WTC11 (cell line): ENCODE data around the gene NBPF1.
"Not testable (repeated sequence)": the region's sequence is repeated elsewhere in the genome, so short reads cannot be mapped to it uniquely, and the experiment has no call there.

ENCODE experiments used
- ZBTB21 ChIP-seq: sonication (generic); formaldehyde crosslinking; IDR thresholded peaks from 2 replicates; pipeline ENCODE4 v1.8.1; 2023; ENCODE audit warnings: mild to moderate bottlenecking, missing genetic modification reagents, borderline replicate concordance
- TF ChIP-seq, protein P1 (sequence below): sonication (generic); formaldehyde crosslinking; IDR thresholded peaks from 2 replicates; pipeline ENCODE4 v1.8.0; 2022; ENCODE audit warnings: mild to moderate bottlenecking, missing genetic modification reagents
- TF ChIP-seq, protein P2 (sequence below): fragments of 200-600 bp; IDR thresholded peaks from 2 replicates; pipeline ENCODE4 v1.8.0; 2022; ENCODE audit warnings: antibody characterized with exemption
- TF ChIP-seq, protein P3 (sequence below): sonication (generic); formaldehyde crosslinking; IDR thresholded peaks from 2 replicates; pipeline ENCODE4 v1.8.0; 2022; ENCODE audit warnings: mild to moderate bottlenecking, missing genetic modification reagents
- TF ChIP-seq, protein P4 (sequence below): sonication (generic); formaldehyde crosslinking; IDR thresholded peaks from 2 replicates; pipeline ENCODE4 v1.8.1; 2023; ENCODE audit warnings: mild to moderate bottlenecking, moderate library complexity, missing genetic modification reagents

DNA sequence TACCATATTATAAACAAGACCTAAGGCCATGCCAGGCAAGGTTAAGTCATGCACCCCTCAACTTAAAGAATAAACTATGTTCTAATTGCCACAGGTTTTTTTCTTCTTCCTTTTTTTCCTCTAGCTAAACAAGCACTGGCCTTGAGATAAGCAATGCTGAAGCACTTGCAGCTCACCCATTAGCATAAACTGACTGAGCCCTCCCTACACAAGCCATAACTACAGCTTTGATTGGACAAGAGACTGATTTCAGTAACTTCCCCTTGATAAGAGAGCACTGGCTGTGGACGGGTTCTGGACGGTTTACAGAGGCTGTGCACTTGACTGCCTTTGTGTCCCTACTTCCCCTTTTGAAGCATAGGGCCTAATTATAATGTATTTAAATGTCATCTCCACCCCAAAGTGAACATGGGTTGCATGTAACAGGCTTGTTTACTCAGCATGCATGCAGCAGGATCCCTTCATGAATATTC is 72.9 kb downstream of the NBPF1 start:
- TF ChIP-seq, protein P1, sequence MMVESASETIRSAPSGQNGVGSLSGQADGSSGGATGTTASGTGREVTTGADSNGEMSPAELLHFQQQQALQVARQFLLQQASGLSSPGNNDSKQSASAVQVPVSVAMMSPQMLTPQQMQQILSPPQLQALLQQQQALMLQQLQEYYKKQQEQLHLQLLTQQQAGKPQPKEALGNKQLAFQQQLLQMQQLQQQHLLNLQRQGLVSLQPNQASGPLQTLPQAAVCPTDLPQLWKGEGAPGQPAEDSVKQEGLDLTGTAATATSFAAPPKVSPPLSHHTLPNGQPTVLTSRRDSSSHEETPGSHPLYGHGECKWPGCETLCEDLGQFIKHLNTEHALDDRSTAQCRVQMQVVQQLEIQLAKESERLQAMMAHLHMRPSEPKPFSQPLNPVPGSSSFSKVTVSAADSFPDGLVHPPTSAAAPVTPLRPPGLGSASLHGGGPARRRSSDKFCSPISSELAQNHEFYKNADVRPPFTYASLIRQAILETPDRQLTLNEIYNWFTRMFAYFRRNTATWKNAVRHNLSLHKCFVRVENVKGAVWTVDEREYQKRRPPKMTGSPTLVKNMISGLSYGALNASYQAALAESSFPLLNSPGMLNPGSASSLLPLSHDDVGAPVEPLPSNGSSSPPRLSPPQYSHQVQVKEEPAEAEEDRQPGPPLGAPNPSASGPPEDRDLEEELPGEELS = not testable (repeated sequence)
- TF ChIP-seq, protein P2, sequence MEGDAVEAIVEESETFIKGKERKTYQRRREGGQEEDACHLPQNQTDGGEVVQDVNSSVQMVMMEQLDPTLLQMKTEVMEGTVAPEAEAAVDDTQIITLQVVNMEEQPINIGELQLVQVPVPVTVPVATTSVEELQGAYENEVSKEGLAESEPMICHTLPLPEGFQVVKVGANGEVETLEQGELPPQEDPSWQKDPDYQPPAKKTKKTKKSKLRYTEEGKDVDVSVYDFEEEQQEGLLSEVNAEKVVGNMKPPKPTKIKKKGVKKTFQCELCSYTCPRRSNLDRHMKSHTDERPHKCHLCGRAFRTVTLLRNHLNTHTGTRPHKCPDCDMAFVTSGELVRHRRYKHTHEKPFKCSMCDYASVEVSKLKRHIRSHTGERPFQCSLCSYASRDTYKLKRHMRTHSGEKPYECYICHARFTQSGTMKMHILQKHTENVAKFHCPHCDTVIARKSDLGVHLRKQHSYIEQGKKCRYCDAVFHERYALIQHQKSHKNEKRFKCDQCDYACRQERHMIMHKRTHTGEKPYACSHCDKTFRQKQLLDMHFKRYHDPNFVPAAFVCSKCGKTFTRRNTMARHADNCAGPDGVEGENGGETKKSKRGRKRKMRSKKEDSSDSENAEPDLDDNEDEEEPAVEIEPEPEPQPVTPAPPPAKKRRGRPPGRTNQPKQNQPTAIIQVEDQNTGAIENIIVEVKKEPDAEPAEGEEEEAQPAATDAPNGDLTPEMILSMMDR = not testable (repeated sequence)
- TF ChIP-seq, protein P3, sequence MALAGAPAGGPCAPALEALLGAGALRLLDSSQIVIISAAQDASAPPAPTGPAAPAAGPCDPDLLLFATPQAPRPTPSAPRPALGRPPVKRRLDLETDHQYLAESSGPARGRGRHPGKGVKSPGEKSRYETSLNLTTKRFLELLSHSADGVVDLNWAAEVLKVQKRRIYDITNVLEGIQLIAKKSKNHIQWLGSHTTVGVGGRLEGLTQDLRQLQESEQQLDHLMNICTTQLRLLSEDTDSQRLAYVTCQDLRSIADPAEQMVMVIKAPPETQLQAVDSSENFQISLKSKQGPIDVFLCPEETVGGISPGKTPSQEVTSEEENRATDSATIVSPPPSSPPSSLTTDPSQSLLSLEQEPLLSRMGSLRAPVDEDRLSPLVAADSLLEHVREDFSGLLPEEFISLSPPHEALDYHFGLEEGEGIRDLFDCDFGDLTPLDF (CRISPR knock-in tag) = not testable (repeated sequence)
- TF ChIP-seq ZBTB21 = not testable (repeated sequence)
- TF ChIP-seq, protein P4, sequence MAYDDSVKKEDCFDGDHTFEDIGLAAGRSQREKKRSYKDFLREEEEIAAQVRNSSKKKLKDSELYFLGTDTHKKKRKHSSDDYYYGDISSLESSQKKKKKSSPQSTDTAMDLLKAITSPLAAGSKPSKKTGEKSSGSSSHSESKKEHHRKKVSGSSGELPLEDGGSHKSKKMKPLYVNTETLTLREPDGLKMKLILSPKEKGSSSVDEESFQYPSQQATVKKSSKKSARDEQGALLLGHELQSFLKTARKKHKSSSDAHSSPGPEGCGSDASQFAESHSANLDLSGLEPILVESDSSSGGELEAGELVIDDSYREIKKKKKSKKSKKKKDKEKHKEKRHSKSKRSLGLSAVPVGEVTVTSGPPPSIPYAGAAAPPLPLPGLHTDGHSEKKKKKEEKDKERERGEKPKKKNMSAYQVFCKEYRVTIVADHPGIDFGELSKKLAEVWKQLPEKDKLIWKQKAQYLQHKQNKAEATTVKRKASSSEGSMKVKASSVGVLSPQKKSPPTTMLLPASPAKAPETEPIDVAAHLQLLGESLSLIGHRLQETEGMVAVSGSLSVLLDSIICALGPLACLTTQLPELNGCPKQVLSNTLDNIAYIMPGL (CRISPR knock-in tag) = not testable (repeated sequence)
